ENCODE results near the gene TMEM31.

DNA sequence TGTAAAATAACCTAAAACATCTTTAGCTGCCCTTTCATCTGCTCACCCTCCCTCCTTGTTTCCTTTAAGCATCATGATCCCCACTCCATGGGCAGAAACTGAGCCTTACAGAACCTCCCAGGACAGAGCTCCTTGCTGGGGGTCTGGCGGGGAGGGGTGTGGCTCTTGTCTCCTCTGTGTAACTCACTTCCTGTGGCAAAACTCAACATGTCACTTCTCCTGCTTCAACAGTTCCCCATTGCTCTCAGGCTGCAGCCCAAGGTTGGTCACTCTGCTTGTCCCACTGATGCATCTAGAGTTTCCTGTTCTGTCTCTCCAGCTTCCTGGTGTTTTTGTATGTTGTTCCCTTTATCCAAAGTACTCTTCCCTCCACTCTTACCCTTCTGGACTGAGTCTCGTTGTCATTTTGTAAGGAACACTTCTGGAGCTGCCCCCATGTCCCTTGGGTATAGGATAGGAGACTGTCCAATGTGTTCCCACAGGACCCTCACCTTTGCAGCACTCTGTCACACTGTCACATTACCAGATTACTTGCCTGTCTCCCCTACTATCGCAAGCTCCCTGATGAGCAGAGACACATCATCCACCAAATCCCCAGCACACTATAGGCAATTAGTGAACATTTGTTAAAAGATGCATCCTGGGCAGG lies 19.6 kb downstream of the TMEM31 start:
- TF ChIP-seq, protein P1, sequence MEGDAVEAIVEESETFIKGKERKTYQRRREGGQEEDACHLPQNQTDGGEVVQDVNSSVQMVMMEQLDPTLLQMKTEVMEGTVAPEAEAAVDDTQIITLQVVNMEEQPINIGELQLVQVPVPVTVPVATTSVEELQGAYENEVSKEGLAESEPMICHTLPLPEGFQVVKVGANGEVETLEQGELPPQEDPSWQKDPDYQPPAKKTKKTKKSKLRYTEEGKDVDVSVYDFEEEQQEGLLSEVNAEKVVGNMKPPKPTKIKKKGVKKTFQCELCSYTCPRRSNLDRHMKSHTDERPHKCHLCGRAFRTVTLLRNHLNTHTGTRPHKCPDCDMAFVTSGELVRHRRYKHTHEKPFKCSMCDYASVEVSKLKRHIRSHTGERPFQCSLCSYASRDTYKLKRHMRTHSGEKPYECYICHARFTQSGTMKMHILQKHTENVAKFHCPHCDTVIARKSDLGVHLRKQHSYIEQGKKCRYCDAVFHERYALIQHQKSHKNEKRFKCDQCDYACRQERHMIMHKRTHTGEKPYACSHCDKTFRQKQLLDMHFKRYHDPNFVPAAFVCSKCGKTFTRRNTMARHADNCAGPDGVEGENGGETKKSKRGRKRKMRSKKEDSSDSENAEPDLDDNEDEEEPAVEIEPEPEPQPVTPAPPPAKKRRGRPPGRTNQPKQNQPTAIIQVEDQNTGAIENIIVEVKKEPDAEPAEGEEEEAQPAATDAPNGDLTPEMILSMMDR (IDR thresholded peaks at IDR 0.05), result no peak
- no peak for TF ChIP-seq POLR2A (IDR thresholded peaks at IDR 0.05)

Data from esophagus squamous epithelium (tissue), 4 donors.